Ovary (tissue), 9 donors: ENCODE measurements around the gene HOATZ. TPM values are rescaled to one million over a fixed set of nuclear protein-coding genes. Genes with fewer than 3 reads are reported as not detected.

Source experiments
- DNase-seq, 5 donors: peaks; one replicate each; pipeline ENCODE4 v3.0.0-alpha.2; 2019 to 2020
- H3K27ac ChIP-seq, 2 donors: fragments of 200-600 bp; one replicate each; pipeline versions ENCODE4 v1.5.1 to v1.8.0; 2019 to 2022
- H3K27me3 ChIP-seq: fragments of 200-600 bp; one replicate; pipeline ENCODE4 v1.8.0; 2022
- H3K36me3 ChIP-seq: fragments of 200-600 bp; sonication (generic); one replicate; pipeline ENCODE4 v1.5.1; 2019
- H3K4me1 ChIP-seq: one replicate; pipeline ENCODE4 v1.8.1; 2013; ENCODE audit warnings: mild to moderate bottlenecking, moderate library complexity; ENCODE audit not compliant: insufficient read depth
- H3K4me3 ChIP-seq: fragments of 200-600 bp; sonication (generic); one replicate; pipeline ENCODE4 v1.5.1; 2017
- H3K9me3 ChIP-seq, 2 donors: fragments of 200-600 bp in 1 of 2; sonication (generic) in 1 of 2; one replicate each; pipeline versions ENCODE4 v1.5.1 to v1.8.1; 2013 to 2019; ENCODE audit warnings: mild to moderate bottlenecking in 1 of 2, moderate library complexity in 1 of 2
- CTCF ChIP-seq, 3 donors: fragments of 450-650 bp in 2 of 3; fragments of 200-600 bp in 1 of 3; IDR thresholded peaks; one replicate each; pipeline versions ENCODE4 v1.5.1 to v1.8.0; 2016 to 2022; ENCODE audit warnings: antibody characterized with exemption in 3 of 3, mild to moderate bottlenecking in 1 of 3
- EP300 ChIP-seq: sonication (generic); formaldehyde crosslinking; IDR thresholded peaks from one replicate; pipeline ENCODE4 v1.6.1; 2017; ENCODE audit warnings: antibody characterized with exemption
- POLR2A ChIP-seq: fragments of 450-650 bp; IDR thresholded peaks from one replicate; pipeline ENCODE4 v1.6.1; 2017; ENCODE audit warnings: antibody characterized with exemption, mild to moderate bottlenecking, moderate library complexity
- WGBS, 3 donors: extraction: QIAGEN DNeasy Blood & Tissue Kit in 1 of 3; methylation state at CpG; one replicate each; pipeline versions ENCODE4 v1.1.5 to v1.1.7; 2013 to 2017; 5-methylcytosine and 5-hydroxymethylcytosine counted together
- intact Hi-C, 4 donors: fragments of 100-400 bp; cut with DNase I; formaldehyde crosslinking; loops; one replicate each; pipeline versions ENCODE4 v1.11.0 to v1.15.1; 2022 to 2023
- polyA plus RNA-seq, 2 donors: library from polyadenylated mRNA; stranded (reverse); fragments of 200-250 nt in 1 of 2; fragments of 350-450 nt in 1 of 2; fragmentation: Illumina TruSeq in 1 of 2; extraction: RNeasy Lipid Tissue Mini Kit (QIAGEN cat#74804) in 1 of 2; gene quantifications; one replicate each; pipeline ENCODE4 v1.2.3, GENCODE V29; 2013 to 2014
- total RNA-seq, 7 donors: library from RNA; depleted of rRNA in 2 of 7; stranded (reverse); fragments of >200 nt in 2 of 7; fragmentation: NEBNext Ultra II Directional in 3 of 7; extraction: Animal tissue kit (Norgen Biotek cat#: 25700) in 3 of 7; gene quantifications; one replicate each; pipeline versions ENCODE4 v1.1.0 to v1.2.4, GENCODE V29; 2016 to 2023
- donor health status: DM: no; HTN: no; CAD: no; lungs with moderate emphysema.
- donor health status: DM: no; HTN: no; CAD: no.
- donor health status: Bipolar disorder and iron deficiency.
- donor health status: DM: yes; HTN: yes; CAD: no.
- donor health status: DM: no; HTN: no; CAD: no.
- donor health status: DM: yes; HTN: yes; CAD: no.

Gene HOATZ
- total and polyA plus RNA-seq, 9 donors = 0.34 to 30.8 (median 1.9) TPM; not detected in 3

GRCh38 chr11:111531687-111532364 is 17.2 kb downstream of the HOATZ start:
- Histone ChIP-seq H3K4me3 (no peak overlapping the region), H3K27ac (no peak overlapping the region), H3K36me3 (no peaks in the 10 kb centered on the region), H3K27me3 (no peaks in the 10 kb centered on the region), H3K4me1 (no peaks in the 10 kb centered on the region), H3K9me3 (no peaks in the 10 kb centered on the region)
- WGBS, 3 donors = 77 to 79% (median 77%) methylated on average over 9 of the region's 9 CpGs
- intact Hi-C loops = no loop called here
- TF ChIP-seq POLR2A (no peak), EP300 (no peak), CTCF (IDR thresholded peaks at IDR 0.05) (no peak)
- DNase-seq = no peak

- no peak overlapping the region for H3K27ac ChIP-seq
- TF ChIP-seq CTCF (IDR thresholded peaks at IDR 0.05) (no peak), EP300 (no peak), POLR2A (no peak)
- intact Hi-C loops = no loop called here
- H3K4me1 ChIP-seq = no peaks in the 10 kb centered on the region
- H3K4me3 ChIP-seq = no peak overlapping the region
- H3K27me3 ChIP-seq = no peaks in the 10 kb centered on the region
- H3K9me3 ChIP-seq = no peaks in the 10 kb centered on the region
- no peaks in the 10 kb centered on the region for H3K36me3 ChIP-seq
- whole genome bisulfite sequencing, 3 donors = 84 to 90% (median 90%) methylated on average over 5 of the region's 5 CpGs
- no peak for DNase-seq
These were observed 17.8 kb downstream of the HOATZ start for GRCh38 chr11:111532365-111532709.

GRCh38 chr11:111535281-111535680 is 20.7 kb downstream of the HOATZ start:
- intact Hi-C loops = no loop called here
- H3K36me3 ChIP-seq = no peaks in the 10 kb centered on the region
- no peak overlapping the region for H3K27ac ChIP-seq
- 73 to 80% (median 77%) methylated on average over 6 of the region's 6 CpGs for whole genome bisulfite sequencing, 3 donors
- no peak for DNase-seq
- H3K27me3 ChIP-seq = no peaks in the 10 kb centered on the region
- no peaks in the 10 kb centered on the region for H3K9me3 ChIP-seq
- no peak overlapping the region for H3K4me3 ChIP-seq
- H3K4me1 ChIP-seq = no peaks in the 10 kb centered on the region
- TF ChIP-seq POLR2A (no peak), EP300 (no peak), CTCF (IDR thresholded peaks at IDR 0.05) (no peak)

GRCh38 chr11:111537336-111537860 is 22.8 kb downstream of the HOATZ start:
- no peaks in the 10 kb centered on the region for H3K9me3 ChIP-seq
- H3K27ac ChIP-seq = no peak overlapping the region
- no peak for DNase-seq
- intact Hi-C loops = no loop called here
- no peaks in the 10 kb centered on the region for H3K4me1 ChIP-seq
- WGBS, 3 donors = 70 to 77% (median 76%) methylated on average over 3 of the region's 3 CpGs
- TF ChIP-seq POLR2A (no peak), CTCF (IDR thresholded peaks at IDR 0.05) (no peak), EP300 (no peak)
- no peak overlapping the region for H3K4me3 ChIP-seq
- H3K36me3 ChIP-seq = no peaks in the 10 kb centered on the region
- H3K27me3 ChIP-seq = no peaks in the 10 kb centered on the region
